GM23338 (cell line): ENCODE results near the gene HIVEP3. TPM values are rescaled to one million over a fixed set of nuclear protein-coding genes. Genes with fewer than 3 reads are reported as not detected.

Experiments used
- ATAC-seq: fragments of 200-7000 bp; cut with Tn5 transposase; 3 replicates; pipeline ENCODE4 v1.9.1; 2020
- DNase-seq: peaks from one replicate; pipeline ENCODE4 v3.0.0-alpha.2; 2015; ENCODE audit warnings: low spot score
- H2AFZ ChIP-seq: fragments of 200-600 bp; sonication (generic); 2 replicates; pipeline ENCODE4 v1.8.0; 2016; ENCODE audit warnings: antibody characterized with exemption, mild to moderate bottlenecking, moderate library complexity
- H3F3A ChIP-seq: fragments of 200-600 bp; sonication (generic); replicated peaks from 2 replicates; pipeline ENCODE4 v1.8.0; 2017; ENCODE audit warnings: antibody characterized with exemption, mixed run types, low read depth
- H3K27ac ChIP-seq: fragments of 200-600 bp; sonication (generic); 2 replicates; pipeline ENCODE4 v1.6.1; 2016; ENCODE audit warnings: low read depth
- H3K27me3 ChIP-seq: fragments of 200-600 bp; sonication (generic); 2 replicates; pipeline ENCODE4 v1.8.0; 2016; ENCODE audit warnings: mild to moderate bottlenecking, mixed run types, moderate library complexity; ENCODE audit not compliant: insufficient read depth
- H3K36me3 ChIP-seq: fragments of 200-600 bp; sonication (generic); 2 replicates; pipeline ENCODE4 v1.8.0; 2016; ENCODE audit warnings: mild to moderate bottlenecking; ENCODE audit not compliant: insufficient read depth
- H3K4me1 ChIP-seq: fragments of 200-600 bp; sonication (generic); 2 replicates; pipeline ENCODE4 v1.8.0; 2016; ENCODE audit warnings: mild to moderate bottlenecking, moderate library complexity; ENCODE audit not compliant: insufficient read depth
- H3K4me2 ChIP-seq: fragments of 200-600 bp; sonication (generic); 2 replicates; pipeline ENCODE4 v1.7.1; 2017; ENCODE audit warnings: mixed run types
- H3K4me3 ChIP-seq: fragments of 200-600 bp; sonication (generic); 2 replicates; pipeline ENCODE4 v1.6.1; 2016; ENCODE audit warnings: mixed run types
- H3K79me2 ChIP-seq: fragments of 200-600 bp; sonication (generic); replicated peaks from 2 replicates; pipeline ENCODE4 v1.8.0; 2017; ENCODE audit warnings: mild to moderate bottlenecking; ENCODE audit not compliant: insufficient read depth
- H3K9me2 ChIP-seq: fragments of 200-600 bp; sonication (generic); 2 replicates; pipeline ENCODE4 v1.8.0; 2017; ENCODE audit not compliant: insufficient read depth
- H4K20me1 ChIP-seq: fragments of 200-600 bp; sonication (generic); replicated peaks from 2 replicates; pipeline ENCODE4 v1.8.0; 2017; ENCODE audit warnings: mild to moderate bottlenecking; ENCODE audit not compliant: insufficient read depth
- H3K27ac Mint-ChIP-seq: 2 replicates; pipeline ENCODE4 v1.8.0; 2020; ENCODE audit warnings: inconsistent platforms, mild to moderate bottlenecking, moderate library complexity, mixed read lengths
- H3K27me3 Mint-ChIP-seq: 3 replicates; pipeline ENCODE4 v1.8.0; 2022; ENCODE audit warnings: low read depth, mild to moderate bottlenecking, moderate library complexity, mixed read lengths, inconsistent platforms; ENCODE audit not compliant: insufficient read depth, poor library complexity
- H3K36me3 Mint-ChIP-seq: 3 replicates; pipeline ENCODE4 v1.8.0; 2021; ENCODE audit warnings: low read depth, mild to moderate bottlenecking, inconsistent platforms, moderate library complexity, mixed read lengths
- H3K4me1 Mint-ChIP-seq: 3 replicates; pipeline ENCODE4 v1.8.0; 2020; ENCODE audit warnings: mild to moderate bottlenecking, inconsistent platforms, mixed read lengths
- H3K4me3 Mint-ChIP-seq: 3 replicates; pipeline ENCODE4 v1.8.0; 2021; ENCODE audit warnings: moderate library complexity, mild to moderate bottlenecking, inconsistent platforms, mixed read lengths
- H3K9me3 Mint-ChIP-seq: 3 replicates; pipeline ENCODE4 v1.8.0; 2020; ENCODE audit warnings: moderate library complexity, mild to moderate bottlenecking, inconsistent platforms, mixed read lengths
- EZH2 ChIP-seq: fragments of 200-600 bp; sonication (generic); IDR thresholded peaks from one replicate; pipeline ENCODE4 v1.8.0; 2017; ENCODE audit warnings: antibody characterized with exemption, mild to moderate bottlenecking, low read depth; ENCODE audit not compliant: unreplicated experiment
- JUNB ChIP-seq: IDR thresholded peaks from one replicate; pipeline ENCODE4 v1.6.1; 2016; ENCODE audit warnings: antibody characterized with exemption; ENCODE audit not compliant: unreplicated experiment
- STAT1 ChIP-seq: IDR thresholded peaks from one replicate; pipeline ENCODE4 v1.6.1; 2016; ENCODE audit warnings: antibody characterized with exemption; ENCODE audit not compliant: unreplicated experiment
- ZNF331 ChIP-seq: fragments of 250-450 bp; sonication (Bioruptor Pico); IDR thresholded peaks from 2 replicates; pipeline ENCODE4 v1.5.0; 2020; ENCODE audit warnings: low read depth, mild to moderate bottlenecking, moderate library complexity
- polyA plus RNA-seq: library from polyadenylated mRNA; unstranded; fragments of >200 nt; fragmentation: Nextera tagmentation; extraction: Ambion mirVana; gene quantifications from 2 replicates; pipeline ENCODE4 v1.2.1, GENCODE V29; 2016
- total RNA-seq: library from RNA; depleted of rRNA; stranded (reverse); fragments of >200 nt; shearing (Covaris generic); gene quantifications from 2 replicates; pipeline ENCODE4 v1.2.3, GENCODE V29; 2014
- TF ChIP-seq, protein P1 (sequence below): IDR thresholded peaks from one replicate; pipeline ENCODE4 v1.6.1; 2018; ENCODE audit warnings: antibody characterized with exemption; ENCODE audit not compliant: unreplicated experiment
- TF ChIP-seq, protein P2 (sequence below): fragments of 250-450 bp; sonication (Bioruptor Pico); IDR thresholded peaks from 2 replicates; pipeline ENCODE4 v1.5.0; 2020; ENCODE audit warnings: mild to moderate bottlenecking, moderate library complexity
- TF ChIP-seq, protein P3 (sequence below): IDR thresholded peaks from 2 replicates; pipeline ENCODE4 v1.6.1; 2016; ENCODE audit warnings: antibody characterized with exemption

Gene HIVEP3
- total and polyA plus RNA-seq, 2 experiments from 2014 or later = 0.14 to 0.24 TPM

DNA sequence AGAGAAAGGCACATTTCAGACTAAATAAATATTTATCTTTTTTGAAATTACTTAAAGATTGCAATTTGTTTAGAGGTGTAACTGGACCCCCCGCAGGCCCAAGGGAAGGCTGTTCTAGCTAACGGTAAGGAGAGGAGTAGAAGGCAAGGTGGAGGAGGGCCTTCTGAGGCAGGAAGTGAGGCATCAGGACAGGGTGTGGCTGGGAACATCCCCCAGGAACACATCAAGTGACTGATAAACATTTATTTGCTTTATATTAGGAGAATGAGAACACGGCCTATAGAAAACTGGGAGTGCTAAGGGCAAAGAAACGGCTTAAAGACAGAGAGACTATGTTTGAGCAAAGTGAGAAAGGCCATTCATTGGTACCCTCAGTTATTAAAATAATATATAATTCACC, 23.2 kb downstream of the HIVEP3 start:
- no peak overlapping the region for H3K27ac ChIP-seq
- H3K36me3 Mint-ChIP-seq = no peaks in the 10 kb centered on the region
- no peak overlapping the region for H3K27ac Mint-ChIP-seq
- no peaks in the 10 kb centered on the region for H3K27me3 Mint-ChIP-seq
- H2AFZ ChIP-seq = no peak overlapping the region
- no peaks in the 10 kb centered on the region for H3K27me3 ChIP-seq
- H4K20me1 ChIP-seq = no peaks in the 10 kb centered on the region
- no peaks in the 10 kb centered on the region for H3K79me2 ChIP-seq
- H3K4me3 Mint-ChIP-seq = no peak overlapping the region
- H3F3A ChIP-seq = no peaks in the 10 kb centered on the region
- H3K36me3 ChIP-seq = no peaks in the 10 kb centered on the region
- TF ChIP-seq JUNB (no peak), ZNF331 (no peak), EZH2 (no peak), STAT1 (no peak)
- TF ChIP-seq, protein P1, sequence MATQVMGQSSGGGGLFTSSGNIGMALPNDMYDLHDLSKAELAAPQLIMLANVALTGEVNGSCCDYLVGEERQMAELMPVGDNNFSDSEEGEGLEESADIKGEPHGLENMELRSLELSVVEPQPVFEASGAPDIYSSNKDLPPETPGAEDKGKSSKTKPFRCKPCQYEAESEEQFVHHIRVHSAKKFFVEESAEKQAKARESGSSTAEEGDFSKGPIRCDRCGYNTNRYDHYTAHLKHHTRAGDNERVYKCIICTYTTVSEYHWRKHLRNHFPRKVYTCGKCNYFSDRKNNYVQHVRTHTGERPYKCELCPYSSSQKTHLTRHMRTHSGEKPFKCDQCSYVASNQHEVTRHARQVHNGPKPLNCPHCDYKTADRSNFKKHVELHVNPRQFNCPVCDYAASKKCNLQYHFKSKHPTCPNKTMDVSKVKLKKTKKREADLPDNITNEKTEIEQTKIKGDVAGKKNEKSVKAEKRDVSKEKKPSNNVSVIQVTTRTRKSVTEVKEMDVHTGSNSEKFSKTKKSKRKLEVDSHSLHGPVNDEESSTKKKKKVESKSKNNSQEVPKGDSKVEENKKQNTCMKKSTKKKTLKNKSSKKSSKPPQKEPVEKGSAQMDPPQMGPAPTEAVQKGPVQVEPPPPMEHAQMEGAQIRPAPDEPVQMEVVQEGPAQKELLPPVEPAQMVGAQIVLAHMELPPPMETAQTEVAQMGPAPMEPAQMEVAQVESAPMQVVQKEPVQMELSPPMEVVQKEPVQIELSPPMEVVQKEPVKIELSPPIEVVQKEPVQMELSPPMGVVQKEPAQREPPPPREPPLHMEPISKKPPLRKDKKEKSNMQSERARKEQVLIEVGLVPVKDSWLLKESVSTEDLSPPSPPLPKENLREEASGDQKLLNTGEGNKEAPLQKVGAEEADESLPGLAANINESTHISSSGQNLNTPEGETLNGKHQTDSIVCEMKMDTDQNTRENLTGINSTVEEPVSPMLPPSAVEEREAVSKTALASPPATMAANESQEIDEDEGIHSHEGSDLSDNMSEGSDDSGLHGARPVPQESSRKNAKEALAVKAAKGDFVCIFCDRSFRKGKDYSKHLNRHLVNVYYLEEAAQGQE = no peak
- TF ChIP-seq, protein P2, sequence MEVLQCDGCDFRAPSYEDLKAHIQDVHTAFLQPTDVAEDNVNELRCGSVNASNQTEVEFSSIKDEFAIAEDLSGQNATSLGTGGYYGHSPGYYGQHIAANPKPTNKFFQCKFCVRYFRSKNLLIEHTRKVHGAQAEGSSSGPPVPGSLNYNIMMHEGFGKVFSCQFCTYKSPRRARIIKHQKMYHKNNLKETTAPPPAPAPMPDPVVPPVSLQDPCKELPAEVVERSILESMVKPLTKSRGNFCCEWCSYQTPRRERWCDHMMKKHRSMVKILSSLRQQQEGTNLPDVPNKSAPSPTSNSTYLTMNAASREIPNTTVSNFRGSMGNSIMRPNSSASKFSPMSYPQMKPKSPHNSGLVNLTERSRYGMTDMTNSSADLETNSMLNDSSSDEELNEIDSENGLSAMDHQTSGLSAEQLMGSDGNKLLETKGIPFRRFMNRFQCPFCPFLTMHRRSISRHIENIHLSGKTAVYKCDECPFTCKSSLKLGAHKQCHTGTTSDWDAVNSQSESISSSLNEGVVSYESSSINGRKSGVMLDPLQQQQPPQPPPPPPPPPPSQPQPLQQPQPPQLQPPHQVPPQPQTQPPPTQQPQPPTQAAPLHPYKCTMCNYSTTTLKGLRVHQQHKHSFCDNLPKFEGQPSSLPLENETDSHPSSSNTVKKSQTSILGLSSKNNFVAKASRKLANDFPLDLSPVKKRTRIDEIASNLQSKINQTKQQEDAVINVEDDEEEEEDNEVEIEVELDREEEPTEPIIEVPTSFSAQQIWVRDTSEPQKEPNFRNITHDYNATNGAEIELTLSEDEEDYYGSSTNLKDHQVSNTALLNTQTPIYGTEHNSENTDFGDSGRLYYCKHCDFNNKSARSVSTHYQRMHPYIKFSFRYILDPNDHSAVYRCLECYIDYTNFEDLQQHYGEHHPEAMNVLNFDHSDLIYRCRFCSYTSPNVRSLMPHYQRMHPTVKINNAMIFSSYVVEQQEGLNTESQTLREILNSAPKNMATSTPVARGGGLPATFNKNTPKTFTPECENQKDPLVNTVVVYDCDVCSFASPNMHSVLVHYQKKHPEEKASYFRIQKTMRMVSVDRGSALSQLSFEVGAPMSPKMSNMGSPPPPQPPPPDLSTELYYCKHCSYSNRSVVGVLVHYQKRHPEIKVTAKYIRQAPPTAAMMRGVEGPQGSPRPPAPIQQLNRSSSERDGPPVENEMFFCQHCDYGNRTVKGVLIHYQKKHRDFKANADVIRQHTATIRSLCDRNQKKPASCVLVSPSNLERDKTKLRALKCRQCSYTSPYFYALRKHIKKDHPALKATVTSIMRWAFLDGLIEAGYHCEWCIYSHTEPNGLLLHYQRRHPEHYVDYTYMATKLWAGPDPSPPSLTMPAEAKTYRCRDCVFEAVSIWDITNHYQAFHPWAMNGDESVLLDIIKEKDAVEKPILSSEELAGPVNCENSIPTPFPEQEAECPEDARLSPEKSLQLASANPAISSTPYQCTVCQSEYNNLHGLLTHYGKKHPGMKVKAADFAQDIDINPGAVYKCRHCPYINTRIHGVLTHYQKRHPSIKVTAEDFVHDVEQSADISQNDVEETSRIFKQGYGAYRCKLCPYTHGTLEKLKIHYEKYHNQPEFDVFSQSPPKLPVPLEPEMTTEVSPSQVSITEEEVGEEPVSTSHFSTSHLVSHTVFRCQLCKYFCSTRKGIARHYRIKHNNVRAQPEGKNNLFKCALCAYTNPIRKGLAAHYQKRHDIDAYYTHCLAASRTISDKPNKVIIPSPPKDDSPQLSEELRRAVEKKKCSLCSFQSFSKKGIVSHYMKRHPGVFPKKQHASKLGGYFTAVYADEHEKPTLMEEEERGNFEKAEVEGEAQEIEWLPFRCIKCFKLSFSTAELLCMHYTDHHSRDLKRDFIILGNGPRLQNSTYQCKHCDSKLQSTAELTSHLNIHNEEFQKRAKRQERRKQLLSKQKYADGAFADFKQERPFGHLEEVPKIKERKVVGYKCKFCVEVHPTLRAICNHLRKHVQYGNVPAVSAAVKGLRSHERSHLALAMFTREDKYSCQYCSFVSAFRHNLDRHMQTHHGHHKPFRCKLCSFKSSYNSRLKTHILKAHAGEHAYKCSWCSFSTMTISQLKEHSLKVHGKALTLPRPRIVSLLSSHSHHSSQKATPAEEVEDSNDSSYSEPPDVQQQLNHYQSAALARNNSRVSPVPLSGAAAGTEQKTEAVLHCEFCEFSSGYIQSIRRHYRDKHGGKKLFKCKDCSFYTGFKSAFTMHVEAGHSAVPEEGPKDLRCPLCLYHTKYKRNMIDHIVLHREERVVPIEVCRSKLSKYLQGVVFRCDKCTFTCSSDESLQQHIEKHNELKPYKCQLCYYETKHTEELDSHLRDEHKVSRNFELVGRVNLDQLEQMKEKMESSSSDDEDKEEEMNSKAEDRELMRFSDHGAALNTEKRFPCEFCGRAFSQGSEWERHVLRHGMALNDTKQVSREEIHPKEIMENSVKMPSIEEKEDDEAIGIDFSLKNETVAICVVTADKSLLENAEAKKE (CRISPR knock-in tag) = no peak
- TF ChIP-seq, protein P3, sequence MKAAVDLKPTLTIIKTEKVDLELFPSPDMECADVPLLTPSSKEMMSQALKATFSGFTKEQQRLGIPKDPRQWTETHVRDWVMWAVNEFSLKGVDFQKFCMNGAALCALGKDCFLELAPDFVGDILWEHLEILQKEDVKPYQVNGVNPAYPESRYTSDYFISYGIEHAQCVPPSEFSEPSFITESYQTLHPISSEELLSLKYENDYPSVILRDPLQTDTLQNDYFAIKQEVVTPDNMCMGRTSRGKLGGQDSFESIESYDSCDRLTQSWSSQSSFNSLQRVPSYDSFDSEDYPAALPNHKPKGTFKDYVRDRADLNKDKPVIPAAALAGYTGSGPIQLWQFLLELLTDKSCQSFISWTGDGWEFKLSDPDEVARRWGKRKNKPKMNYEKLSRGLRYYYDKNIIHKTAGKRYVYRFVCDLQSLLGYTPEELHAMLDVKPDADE = no peak
- H3K4me1 Mint-ChIP-seq = peaks cover 18% of the 10 kb centered on the region
- DNase-seq = no peak
- H3K4me1 ChIP-seq = no peaks in the 10 kb centered on the region
- H3K4me3 ChIP-seq = no peak overlapping the region
- no peak for ATAC-seq
- peaks cover 8% of the 10 kb centered on the region; the same call in 1 of the 2 replicates for H3K9me2 ChIP-seq
- H3K4me2 ChIP-seq = no peak overlapping the region
- no peaks in the 10 kb centered on the region for H3K9me3 Mint-ChIP-seq
